T-cell (primary cell): ENCODE results near the gene CHTOP. TPM values are rescaled to one million over a fixed set of nuclear protein-coding genes. Genes with fewer than 3 reads are reported as not detected.
"Not testable (repeated sequence)": the region's sequence is repeated elsewhere in the genome, so short reads cannot be mapped to it uniquely, and the experiment has no call there.

Experiments used
- ATAC-seq, 4 experiments: fragments of 200-7000 bp in 3 of 4; fragments of 150-1000 bp in 1 of 4; cut with Tn5 transposase; replicated peaks in 1 of 4; 1 replicate in 3 of 4; 2 replicates in 1 of 4; pipeline ENCODE4 v1.10.0; 2021; ENCODE audit warnings: moderate library complexity in 3 of 4, mild to moderate bottlenecking in 2 of 4, moderate number of reproducible peaks in 1 of 4
- CTCF ChIA-PET, 2 donors: fragments of 300-600 bp; sonication (Branson Sonifier 250); formaldehyde crosslinking; loops; one replicate each; lab custom pipeline; 2022; ENCODE audit warnings: antibody characterized with exemption in 2 of 2; lab: Charles Lee
- POLR2A ChIA-PET, 2 donors: fragments of 300-600 bp; sonication (Branson Sonifier 250); formaldehyde crosslinking; loops; one replicate each; lab custom pipeline; 2022; ENCODE audit warnings: antibody characterized with exemption in 2 of 2; lab: Charles Lee
- DNase-seq, 35 experiments: peaks; one replicate each; pipeline versions ENCODE4 v3.0.0 to v3.0.0-alpha.2; 2013 to 2023
- H3K27ac ChIP-seq: one replicate; pipeline ENCODE4 v1.5.1; 2013; ENCODE audit warnings: low read length
- H3K27me3 ChIP-seq, 2 experiments: replicated peaks in 1 of 2; 1 replicate in 1 of 2; 2 replicates in 1 of 2; pipeline versions ENCODE4 v1.6.1 to v1.7.0; 2013; ENCODE audit warnings: low read length in 1 of 2, mixed read lengths in 1 of 2; ENCODE audit not compliant: control insufficient read depth in 2 of 2, insufficient read depth in 2 of 2; ENCODE audit errors: extremely low read depth in 1 of 2
- H3K36me3 ChIP-seq, 2 donors: 1 replicate in 1 of 2; 2 replicates in 1 of 2; pipeline versions ENCODE4 v1.6.1 to v1.7.0; 2013; ENCODE audit warnings: low read length in 1 of 2; ENCODE audit not compliant: control insufficient read depth in 2 of 2, insufficient read depth in 1 of 2; ENCODE audit errors: extremely low read depth in 1 of 2
- H3K4me1 ChIP-seq, 2 experiments: 1 replicate in 1 of 2; 2 replicates in 1 of 2; pipeline versions ENCODE4 v1.6.1 to v1.7.0; 2013; ENCODE audit warnings: low read length in 2 of 2, mixed read lengths in 1 of 2; ENCODE audit not compliant: insufficient read depth in 2 of 2, control insufficient read depth in 1 of 2; ENCODE audit errors: extremely low read depth in 1 of 2
- H3K4me3 ChIP-seq, 2 donors: 1 replicate in 1 of 2; 2 replicates in 1 of 2; pipeline versions ENCODE4 v1.5.1 to v1.7.0; 2013; ENCODE audit warnings: mild to moderate bottlenecking in 2 of 2, low read length in 1 of 2, moderate library complexity in 1 of 2; ENCODE audit not compliant: control insufficient read depth in 1 of 2; ENCODE audit errors: extremely low read depth in 1 of 2
- H3K9me3 ChIP-seq: 2 replicates; pipeline ENCODE4 v1.7.0; 2013
- H3K27ac Mint-ChIP-seq, 2 donors: one replicate each; pipeline ENCODE4 v1.8.0; 2020 to 2021; ENCODE audit warnings: mild to moderate bottlenecking in 2 of 2, mixed read lengths in 2 of 2
- H3K27me3 Mint-ChIP-seq, 2 donors: one replicate each; pipeline ENCODE4 v1.8.0; 2021 to 2022; ENCODE audit warnings: mixed read lengths in 2 of 2
- H3K36me3 Mint-ChIP-seq: one replicate; pipeline ENCODE4 v1.8.0; 2021; ENCODE audit warnings: mixed read lengths
- H3K4me1 Mint-ChIP-seq, 3 donors: one replicate each; pipeline ENCODE4 v1.8.0; 2020 to 2022; ENCODE audit warnings: mixed read lengths in 3 of 3, mild to moderate bottlenecking in 1 of 3
- H3K4me3 Mint-ChIP-seq, 3 donors: one replicate each; pipeline ENCODE4 v1.8.0; 2020 to 2022; ENCODE audit warnings: mild to moderate bottlenecking in 3 of 3, mixed read lengths in 3 of 3, moderate library complexity in 3 of 3
- H3K9me3 Mint-ChIP-seq, 3 donors: one replicate each; pipeline ENCODE4 v1.8.0; 2020 to 2022; ENCODE audit warnings: mixed read lengths in 3 of 3
- WGBS: methylation state at CpG from one replicate; pipeline ENCODE4 v1.1.5; 2013; ENCODE audit warnings: missing lambda C conversion rate; ENCODE audit not compliant: insufficient coverage; 5-methylcytosine and 5-hydroxymethylcytosine counted together
- total RNA-seq, 35 experiments: library from RNA in 6 of 35; stranded (reverse) in 6 of 35; fragments of 120-200 nt in 1 of 35; gene quantifications; one replicate each; pipeline versions ENCODE4 v1.2.1 to v1.2.4 and lab custom pipeline; 2013 to 2026

The CHTOP gene
- 100 to 1,000 TPM in 3 of 5 donors, 10 to 100 TPM in 2; 76.7 to 131 (median 130) TPM for total RNA-seq
- total RNA-seq (2013), result 82.5 TPM
- total RNA-seq (lab: John Stamatoyannopoulos, UW), result 110 to 175 (median 135) reads per million in 29 experiments

GRCh38 chr1:153633754-153634665 is at the start of gene CHTOP:
Gene CHTOP, plus strand, starts transcription at chr1:153634066. Its CDS starts 2,523 bp downstream, at chr1:153636589.
- Mint-ChIP-seq H3K9me3 (no peaks in the 10 kb centered on the region), H3K27ac (peak within 1 kb of the TSS; percentile 99 to 100), H3K4me3 (peak within 1 kb of the TSS; percentile 97 to 100 (median 98)), H3K4me1 (peaks cover 38 to 46% (median 41%) of the 10 kb centered on the region in 3 donors), H3K27me3 (no peaks in the 10 kb centered on the region), H3K36me3 (peaks cover 16% of the 10 kb centered on the region)
- DNase-seq (peak; percentile 88 to 99 (median 94)), ATAC-seq (peak; percentile 89 to 96 (median 90))
- Histone ChIP-seq H3K4me3 (peak within 1 kb of the TSS; percentile 96 to 98), H3K27me3 (no peaks in the 10 kb centered on the region), H3K4me1 (peaks cover 6 to 30% of the 10 kb centered on the region in 2 experiments), H3K27ac (peak within 1 kb of the TSS; percentile 99), H3K9me3 (no peaks in the 10 kb centered on the region), H3K36me3 (peaks cover 7 to 29% of the 10 kb centered on the region in 2 donors)
- POLR2A ChIA-PET, result interaction anchor here (0.6 to 1.9 kb wide), 16 partner anchors 9 to 589 kb away, joined by 3 to 9 read pairs (median 3); partner anchors contain the start of genes ILF2 (in 1 of the 2), INTS3 (in 1 of the 2), JTB (in 1 of the 2) and S100A4 (in 1 of the 2)
- WGBS, result 4% methylated on average over 57 of the region's 65 CpGs
- CTCF ChIA-PET, result interaction anchor here in 1 of 2 donors (0.6 to 1.5 kb wide), 9 partner anchors 13 to 353 kb away, joined by 3 to 10 read pairs (median 4); partner anchors contain the start of genes INTS3, RAB13 and SNAPIN

- ChIA-PET CTCF (no interaction called here), POLR2A (no interaction called here)
- Mint-ChIP-seq H3K27me3 (peaks cover 4 to 11% of the 10 kb centered on the region in 2 donors), H3K36me3 (no peaks in the 10 kb centered on the region), H3K4me3 (no peak overlapping the region), H3K4me1 (no peaks in the 10 kb centered on the region), H3K9me3 (no peaks in the 10 kb centered on the region), H3K27ac (no peak overlapping the region)
- Histone ChIP-seq H3K27me3 (peaks cover 0 to 17% of the 10 kb centered on the region in 2 experiments), H3K4me1 (no peaks in the 10 kb centered on the region), H3K27ac (no peak overlapping the region), H3K9me3 (no peaks in the 10 kb centered on the region), H3K36me3 (no peaks in the 10 kb centered on the region), H3K4me3 (no peak overlapping the region)
- no peak for ATAC-seq
- DNase-seq, result no peak
- 71% methylated on average over 1 of the region's 1 CpG for WGBS
These were observed 48.9 kb upstream of the CHTOP start for GRCh38 chr1:153585006-153585405.

- H3K4me1 Mint-ChIP-seq, result no peaks in the 10 kb centered on the region
- H3K27ac Mint-ChIP-seq, result peak overlapping the region in 1 of 2 donors; percentile 16
- DNase-seq (no peak), ATAC-seq (no peak)
- Histone ChIP-seq H3K9me3 (no peaks in the 10 kb centered on the region), H3K27me3 (peaks cover 0 to 11% of the 10 kb centered on the region in 2 experiments), H3K4me1 (no peaks in the 10 kb centered on the region), H3K4me3 (no peak overlapping the region), H3K27ac (no peak overlapping the region), H3K36me3 (no peaks in the 10 kb centered on the region)
- H3K9me3 Mint-ChIP-seq, result no peaks in the 10 kb centered on the region
- peaks cover 4 to 11% of the 10 kb centered on the region in 2 donors for H3K27me3 Mint-ChIP-seq
- H3K4me3 Mint-ChIP-seq, result no peak overlapping the region
- ChIA-PET POLR2A (no interaction called here), CTCF (interaction anchor here in 1 of 2 donors (0.9 kb wide), 1 partner anchor 14 kb away, joined by 4 read pairs; no protein-coding TSS in a partner anchor)
- no peaks in the 10 kb centered on the region for H3K36me3 Mint-ChIP-seq
- 80% methylated on average over 1 of the region's 1 CpG for WGBS
These were observed 47.5 kb upstream of the CHTOP start for GRCh38 chr1:153586347-153586746.

- ATAC-seq (no peak), DNase-seq (no peak)
- Histone ChIP-seq H3K9me3 (no peaks in the 10 kb centered on the region), H3K27me3 (peaks cover 0 to 11% of the 10 kb centered on the region in 2 experiments), H3K36me3 (no peaks in the 10 kb centered on the region), H3K4me1 (no peaks in the 10 kb centered on the region), H3K4me3 (no peak overlapping the region), H3K27ac (no peak overlapping the region)
- no peak overlapping the region for H3K27ac Mint-ChIP-seq
- peaks cover 4 to 11% of the 10 kb centered on the region in 2 donors for H3K27me3 Mint-ChIP-seq
- H3K4me3 Mint-ChIP-seq, result no peak overlapping the region
- ChIA-PET POLR2A (interaction anchor here in 1 of 2 donors (0.6 kb wide), 1 partner anchor 27 kb away, joined by 3 read pairs; no protein-coding TSS in a partner anchor), CTCF (interaction anchor here in 1 of 2 donors (0.9 kb wide), 1 partner anchor 15 kb away, joined by 4 read pairs; no protein-coding TSS in a partner anchor)
- H3K36me3 Mint-ChIP-seq, result no peaks in the 10 kb centered on the region
- 86% methylated on average over 1 of the region's 5 CpGs for WGBS
- H3K4me1 Mint-ChIP-seq, result no peaks in the 10 kb centered on the region
- H3K9me3 Mint-ChIP-seq, result no peaks in the 10 kb centered on the region
These were observed 46.6 kb upstream of the CHTOP start for GRCh38 chr1:153587314-153587713.

- H3K36me3 Mint-ChIP-seq, H3K4me3 ChIP-seq, CTCF ChIA-PET, H3K9me3 Mint-ChIP-seq, H3K27ac ChIP-seq, H3K36me3 ChIP-seq, DNase-seq, H3K27ac Mint-ChIP-seq, POLR2A ChIA-PET, H3K4me1 ChIP-seq, H3K9me3 ChIP-seq, ATAC-seq, H3K4me1 Mint-ChIP-seq, H3K4me3 Mint-ChIP-seq: not testable (repeated sequence)
- no CpG with 5 or more reads among the region's 10 CpGs for WGBS
- peaks cover 0 to 11% of the 10 kb centered on the region in 2 experiments for H3K27me3 ChIP-seq
- peaks cover 4 to 11% of the 10 kb centered on the region in 2 donors for H3K27me3 Mint-ChIP-seq
These were observed 45.8 kb upstream of the CHTOP start for GRCh38 chr1:153588033-153588432.

GRCh38 chr1:153588482-153588881 is 45.4 kb upstream of the CHTOP start:
- no peak overlapping the region for H3K27ac ChIP-seq

More at GRCh38 chr1:153588482-153588881, 45.4 kb upstream of the CHTOP start:
- Histone ChIP-seq H3K27me3 (peaks cover 0 to 11% of the 10 kb centered on the region in 2 experiments), H3K4me3 (no peak overlapping the region), H3K9me3 (no peaks in the 10 kb centered on the region), H3K4me1 (no peaks in the 10 kb centered on the region), H3K36me3 (no peaks in the 10 kb centered on the region)
- CTCF ChIA-PET, result no interaction called here
- Mint-ChIP-seq H3K4me3 (no peak overlapping the region), H3K27ac (no peak overlapping the region), H3K9me3 (no peaks in the 10 kb centered on the region), H3K4me1 (no peaks in the 10 kb centered on the region), H3K36me3 (no peaks in the 10 kb centered on the region), H3K27me3 (peaks cover 4 to 11% of the 10 kb centered on the region in 2 donors)
- DNase-seq (no peak), ATAC-seq (no peak)
- WGBS, result no CpG with 5 or more reads among the region's 2 CpGs
- POLR2A ChIA-PET, result no interaction called here
